Esophagus squamous epithelium (tissue), 5 donors: ENCODE results near the gene PIGR. TPM values are rescaled to one million over a fixed set of nuclear protein-coding genes. Genes with fewer than 3 reads are reported as not detected.

Experiments
- DNase-seq: peaks from one replicate; lab custom pipeline; 2025; lab: John Stamatoyannopoulos, UW
- H3K27ac ChIP-seq, 4 donors: fragments of 200-600 bp; sonication (generic); one replicate each; pipeline ENCODE4 v1.5.1; 2016 to 2019; ENCODE audit warnings: mild to moderate bottlenecking in 1 of 4
- H3K27me3 ChIP-seq, 4 donors: fragments of 200-600 bp; sonication (generic); 1 replicate in 3 of 4; 2 replicates in 1 of 4; pipeline versions ENCODE4 v1.5.1 to v1.6.0; 2017 to 2021; ENCODE audit warnings: antibody characterized with exemption in 1 of 4
- H3K36me3 ChIP-seq, 3 donors: fragments of 200-600 bp; sonication (generic); one replicate each; pipeline ENCODE4 v1.5.1; 2016 to 2019
- H3K4me1 ChIP-seq, 3 donors: fragments of 200-600 bp; sonication (generic); one replicate each; pipeline ENCODE4 v1.5.1; 2017 to 2019
- H3K4me3 ChIP-seq, 4 donors: fragments of 200-600 bp; sonication (generic); 1 replicate in 3 of 4; 2 replicates in 1 of 4; pipeline ENCODE4 v1.5.1; 2016 to 2019; ENCODE audit warnings: mild to moderate bottlenecking in 2 of 4, moderate library complexity in 1 of 4
- H3K9me3 ChIP-seq, 3 donors: fragments of 200-600 bp; sonication (generic); one replicate each; pipeline ENCODE4 v1.5.1; 2016 to 2019
- CTCF ChIP-seq, 6 experiments: fragments of 450-650 bp in 4 of 6; fragments of 200-600 bp in 2 of 6; sonication (generic) in 2 of 6; IDR thresholded peaks; one replicate each; pipeline ENCODE4 v1.5.1; 2016 to 2019; ENCODE audit warnings: antibody characterized with exemption in 6 of 6, mild to moderate bottlenecking in 4 of 6, moderate library complexity in 4 of 6
- POLR2A ChIP-seq, 4 donors: fragments of 450-650 bp; IDR thresholded peaks; one replicate each; pipeline ENCODE4 v1.6.1; 2017; ENCODE audit warnings: antibody characterized with exemption in 4 of 4, mild to moderate bottlenecking in 4 of 4, moderate library complexity in 3 of 4
- WGBS, 2 donors: methylation state at CpG; one replicate each; pipeline ENCODE4 v1.1.5; 2018; 5-methylcytosine and 5-hydroxymethylcytosine counted together
- intact Hi-C: fragments of 100-400 bp; cut with DNase I; formaldehyde crosslinking; loops from one replicate; pipeline ENCODE4 v1.15.0; 2022
- total RNA-seq, 4 donors: library from RNA; depleted of rRNA; stranded (reverse); fragments of >200 nt; gene quantifications; one replicate each; pipeline ENCODE4 v1.1.0, GENCODE V29; 2016
- donor health status: DM: yes; HTN: yes; CAD: no.

PIGR gene
- total RNA-seq, 4 donors from 2014 or later: 0.99 to 144 (median 1.1) TPM; not detected in 1

- TF ChIP-seq POLR2A (IDR thresholded peaks at IDR 0.05): no peak
- Histone ChIP-seq H3K4me3 (no peak overlapping the region), H3K27me3 (peaks cover 0 to 21% (median 0%) of the 10 kb centered on the region in 4 donors), H3K36me3 (no peaks in the 10 kb centered on the region), H3K27ac (no peak overlapping the region), H3K9me3 (no peaks in the 10 kb centered on the region), H3K4me1 (peaks cover 5 to 15% (median 10%) of the 10 kb centered on the region in 3 donors)
- no peak for DNase-seq
- intact Hi-C loops: no loop called here
- WGBS, 2 donors: 80 to 88% methylated on average over 10 to 13 of the region's 13 CpGs
Measured at GRCh38 chr1:206898915-206899431, 47.3 kb downstream of the PIGR start.

GRCh38 chr1:206898089-206898914, 48.0 kb downstream of the PIGR start:
- Histone ChIP-seq H3K27me3 (peaks cover 0 to 21% (median 0%) of the 10 kb centered on the region in 4 donors), H3K9me3 (no peaks in the 10 kb centered on the region), H3K4me3 (no peak overlapping the region), H3K27ac (no peak overlapping the region), H3K4me1 (peaks cover 5 to 15% (median 10%) of the 10 kb centered on the region in 3 donors), H3K36me3 (no peaks in the 10 kb centered on the region)
- TF ChIP-seq POLR2A (IDR thresholded peaks at IDR 0.05) (no peak), CTCF (IDR thresholded peaks at IDR 0.05) (no peak)
- DNase-seq: no peak
- intact Hi-C loops: no loop called here
- WGBS, 2 donors: 62 to 74% methylated on average over 10 to 11 of the region's 11 CpGs

- H3K27ac ChIP-seq: peak within 1 kb of the TSS in 2 of 4 donors; percentile 5 to 50
- 63 to 74% methylated on average over 4 of the region's 4 CpGs for WGBS, 2 donors
- no peaks in the 10 kb centered on the region for H3K36me3 ChIP-seq
- TF ChIP-seq POLR2A (IDR thresholded peaks at IDR 0.05): no peak
- TF ChIP-seq CTCF (IDR thresholded peaks at IDR 0.05): no peak
- intact Hi-C loops: no loop called here
- H3K4me3 ChIP-seq: no peak within 1 kb of the TSS
- H3K27me3 ChIP-seq: peaks cover 0 to 21% (median 0%) of the 10 kb centered on the region in 4 donors
- no peak for DNase-seq
- peaks cover 5 to 15% (median 10%) of the 10 kb centered on the region in 3 donors for H3K4me1 ChIP-seq
- no peaks in the 10 kb centered on the region for H3K9me3 ChIP-seq
Measured at GRCh38 chr1:206897175-206897574, 49.1 kb downstream of the PIGR start, which contains the start of gene IL24. Gene IL24, plus strand, starts transcription at chr1:206897443. Its CDS starts 390 bp downstream, at chr1:206897833.

- TF ChIP-seq CTCF (IDR thresholded peaks at IDR 0.05): no peak
- TF ChIP-seq POLR2A (IDR thresholded peaks at IDR 0.05): no peak
- DNase-seq: no peak
- H3K4me1 ChIP-seq: peaks cover 5 to 19% (median 10%) of the 10 kb centered on the region in 3 donors
- no peaks in the 10 kb centered on the region for H3K36me3 ChIP-seq
- peak overlapping the region in 2 of 4 donors; percentile 5 to 50 for H3K27ac ChIP-seq
- H3K4me3 ChIP-seq: no peak overlapping the region
- WGBS, 2 donors: 37 to 59% methylated on average over 3 of the region's 3 CpGs
- intact Hi-C loops: no loop called here
- H3K27me3 ChIP-seq: peaks cover 0 to 29% (median 0%) of the 10 kb centered on the region in 4 donors
- no peaks in the 10 kb centered on the region for H3K9me3 ChIP-seq
Measured at GRCh38 chr1:206896261-206896660, 50.0 kb downstream of the PIGR start.

GRCh38 chr1:206895837-206896242, 50.4 kb downstream of the PIGR start:
- intact Hi-C loops: no loop called here
- no peak for TF ChIP-seq CTCF (IDR thresholded peaks at IDR 0.05)
- TF ChIP-seq POLR2A (IDR thresholded peaks at IDR 0.05): no peak
- Histone ChIP-seq H3K27ac (peak overlapping the region in 3 of 4 donors; percentile 28 to 64 (median 30)), H3K4me3 (no peak overlapping the region), H3K27me3 (peaks cover 0 to 29% (median 0%) of the 10 kb centered on the region in 4 donors), H3K9me3 (no peaks in the 10 kb centered on the region), H3K4me1 (peaks cover 5 to 23% (median 10%) of the 10 kb centered on the region in 3 donors), H3K36me3 (no peaks in the 10 kb centered on the region)
- DNase-seq: no peak
- 11 to 35% methylated on average over 3 of the region's 3 CpGs for WGBS, 2 donors
